GM18858 (cell line): ENCODE data around the gene CD72.
"Not testable (repeated sequence)": the region's sequence is repeated elsewhere in the genome, so short reads cannot be mapped to it uniquely, and the experiment has no call there.

Source experiments
- ATAC-seq: cut with Tn5 transposase; IDR thresholded peaks from one replicate; pipeline ENCODE4 v1.9.1; 2021; ENCODE audit not compliant: unreplicated experiment

CD72 gene

DNA sequence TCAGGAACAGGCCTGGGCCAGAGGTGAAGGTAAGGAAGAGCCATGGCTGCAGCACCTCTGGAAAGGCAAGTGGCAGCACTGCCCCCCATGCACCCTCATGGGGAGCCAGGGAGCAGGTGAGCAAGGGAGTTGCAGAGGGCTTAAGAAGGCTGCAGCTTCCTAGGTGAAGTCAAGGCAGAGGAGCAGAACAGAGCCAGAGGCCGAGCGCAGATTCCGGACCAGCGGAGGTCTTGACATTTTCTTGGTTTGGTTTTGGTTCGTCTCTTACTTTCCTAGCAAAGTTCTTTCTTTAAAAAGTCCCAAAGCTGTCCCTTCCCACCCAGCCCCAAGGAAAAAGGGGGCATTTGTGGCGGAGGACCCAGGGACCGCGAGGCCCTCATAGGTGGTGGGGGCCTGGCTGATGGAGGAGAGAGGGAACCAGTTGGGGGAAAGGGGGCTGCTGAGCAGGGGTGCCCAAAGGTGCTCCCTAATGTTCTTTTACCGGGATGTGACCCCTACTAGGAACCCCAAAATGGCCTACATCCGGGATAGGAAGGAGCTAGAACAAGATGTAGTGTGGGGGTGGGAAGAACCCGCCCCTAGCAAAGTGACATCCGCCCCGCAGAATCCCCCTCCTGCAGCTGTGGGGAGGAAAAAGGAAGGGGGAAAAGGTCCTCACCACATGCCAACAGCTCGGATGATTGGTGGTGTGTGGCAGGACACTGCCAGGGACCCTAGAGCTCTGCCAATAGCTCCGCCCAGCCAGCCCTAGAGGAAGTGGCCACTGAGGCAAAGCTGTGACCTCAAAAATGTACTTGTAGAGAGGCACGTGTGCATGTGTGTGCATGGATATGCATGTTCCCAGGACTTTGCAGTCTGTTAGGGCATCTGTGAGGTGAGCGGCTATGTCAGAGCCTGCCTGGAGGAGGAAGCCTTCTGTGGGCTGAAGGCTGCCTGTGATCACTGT lies 914 bp upstream of the CD72 start:
- peak; percentile 29 for ATAC-seq

DNA sequence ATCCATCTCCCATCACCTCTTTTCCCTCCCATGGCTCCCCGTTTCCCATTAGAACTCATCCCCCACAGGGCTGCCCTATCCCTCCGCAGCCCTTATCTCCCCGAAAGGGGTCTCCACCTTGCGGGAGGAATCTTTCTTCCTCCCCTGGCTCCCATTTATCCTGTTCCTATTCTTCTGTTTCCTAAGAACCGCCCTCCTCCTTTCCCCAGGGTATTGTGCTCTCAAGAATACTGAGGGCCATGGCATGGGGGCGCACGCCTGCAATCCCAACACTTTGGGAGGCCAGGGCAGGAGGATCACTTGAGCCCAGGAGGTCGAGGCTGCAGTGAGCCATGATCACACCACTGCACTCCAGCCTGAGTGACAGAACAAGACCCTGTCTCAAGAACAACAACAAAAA lies 665 bp downstream of the CD72 start:
- no peak for ATAC-seq

DNA sequence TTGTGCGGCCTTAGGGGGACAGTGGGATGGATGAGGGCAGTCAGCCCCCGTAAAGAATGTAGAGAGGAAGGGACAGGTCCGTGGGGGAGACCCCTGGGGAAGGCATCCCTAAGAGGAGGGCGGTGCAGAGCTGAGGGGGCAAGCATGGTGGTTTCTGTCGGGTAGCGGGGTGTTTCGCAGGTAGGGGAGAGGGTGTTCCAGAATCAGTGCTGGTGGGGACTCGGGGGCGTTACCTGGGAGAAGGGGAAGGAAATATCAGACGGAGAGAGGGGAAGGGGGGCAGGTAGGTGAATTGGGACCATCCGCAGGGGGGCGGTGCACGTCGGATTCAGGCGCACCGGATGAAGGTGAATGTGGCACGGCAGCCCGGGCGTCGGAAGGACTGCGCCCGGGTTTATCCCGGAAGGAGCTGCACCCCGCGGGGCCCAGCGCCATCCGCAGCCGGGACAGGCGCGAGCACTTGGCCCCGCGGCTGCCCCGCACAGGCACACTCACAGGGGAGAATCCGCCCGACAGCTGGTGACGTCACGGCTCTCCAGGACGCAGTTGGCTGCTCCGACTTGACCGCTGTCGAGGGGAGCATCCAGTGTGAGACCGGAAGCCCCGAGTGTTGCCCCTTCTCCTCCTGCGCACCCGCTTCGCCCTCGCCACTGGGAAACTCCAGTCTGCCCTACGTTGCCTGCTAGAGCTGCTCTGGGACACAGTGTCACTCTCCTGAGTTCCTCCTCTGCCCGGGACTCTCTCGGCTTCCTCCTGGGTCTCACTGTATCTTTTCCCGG lies 1.3 kb downstream of the CD72 start:
- ATAC-seq = peak; percentile 37

DNA sequence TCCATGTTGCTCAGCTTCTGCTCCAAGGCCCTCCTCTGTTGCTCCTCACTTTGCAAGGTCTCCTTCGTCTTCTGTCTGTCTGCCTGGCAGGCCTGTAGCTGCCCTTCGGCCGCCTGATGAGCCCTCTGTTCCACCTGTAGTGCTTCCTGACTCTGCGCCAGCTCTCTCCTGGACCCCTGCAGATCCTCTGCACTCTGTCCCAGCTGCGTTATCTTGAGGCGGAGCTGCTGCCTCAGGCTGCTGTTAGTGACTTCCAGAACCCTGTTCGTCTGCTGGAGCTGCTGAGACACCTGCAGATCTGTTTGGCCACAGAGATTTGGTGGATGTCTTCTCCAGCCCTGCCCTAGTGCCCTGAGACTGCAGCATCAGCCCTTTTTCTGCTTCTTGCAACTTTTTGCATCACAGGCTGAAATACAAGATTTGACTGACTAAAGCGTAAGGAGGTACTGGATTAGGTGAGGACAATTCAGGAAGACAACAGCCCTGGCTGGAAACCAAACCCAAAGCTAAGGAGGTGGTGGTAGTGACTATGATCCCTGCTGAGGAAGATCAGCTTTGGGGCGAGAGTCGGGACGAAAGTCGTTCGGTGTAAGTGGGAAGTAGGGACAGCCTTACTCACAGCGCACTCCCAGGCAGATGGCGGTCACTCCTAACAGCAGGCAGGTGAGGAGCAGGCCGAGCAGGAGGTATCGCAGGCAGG lies 2.1 kb downstream of the CD72 start:
- ATAC-seq = no peak

DNA sequence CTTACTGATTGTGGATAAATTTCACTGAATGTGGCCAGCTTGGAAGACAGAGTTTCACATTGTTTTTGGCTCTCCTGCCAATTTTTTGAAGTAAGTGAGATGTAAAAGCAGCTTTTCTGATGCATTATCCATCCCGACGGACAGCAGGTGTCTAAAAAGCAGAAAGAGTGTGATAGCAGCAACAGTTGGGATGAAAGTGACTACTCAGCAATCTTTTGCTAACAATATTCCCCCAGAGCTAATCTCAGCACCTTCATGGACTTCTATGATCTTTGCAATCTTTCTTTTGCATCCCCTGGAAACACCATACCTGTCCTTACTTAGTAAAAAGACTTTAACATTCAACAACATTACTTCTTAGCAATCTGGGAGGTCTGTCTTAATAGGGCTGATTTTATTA lies 5.4 kb downstream of the CD72 start:
- ATAC-seq = no peak

DNA sequence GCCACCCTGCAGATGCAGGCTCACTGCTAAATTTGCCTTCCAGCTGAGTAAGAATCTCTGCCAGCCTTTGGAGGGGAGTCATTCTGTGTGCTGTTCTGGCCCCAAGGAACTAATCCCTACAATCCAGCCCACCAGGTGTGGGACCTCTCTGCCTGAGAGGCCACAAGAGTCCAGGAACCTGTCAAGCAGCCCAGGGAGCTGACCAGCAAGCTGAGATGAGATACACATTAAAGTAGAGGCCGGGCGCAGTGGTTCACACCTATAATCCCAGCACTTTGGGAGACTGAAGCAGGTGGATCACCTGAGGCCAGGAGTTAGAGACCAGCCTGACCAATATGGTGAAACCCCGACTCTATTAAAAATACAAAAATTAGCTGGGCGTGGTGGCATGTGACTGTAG lies 6.1 kb downstream of the CD72 start:
- not testable (repeated sequence) for ATAC-seq

DNA sequence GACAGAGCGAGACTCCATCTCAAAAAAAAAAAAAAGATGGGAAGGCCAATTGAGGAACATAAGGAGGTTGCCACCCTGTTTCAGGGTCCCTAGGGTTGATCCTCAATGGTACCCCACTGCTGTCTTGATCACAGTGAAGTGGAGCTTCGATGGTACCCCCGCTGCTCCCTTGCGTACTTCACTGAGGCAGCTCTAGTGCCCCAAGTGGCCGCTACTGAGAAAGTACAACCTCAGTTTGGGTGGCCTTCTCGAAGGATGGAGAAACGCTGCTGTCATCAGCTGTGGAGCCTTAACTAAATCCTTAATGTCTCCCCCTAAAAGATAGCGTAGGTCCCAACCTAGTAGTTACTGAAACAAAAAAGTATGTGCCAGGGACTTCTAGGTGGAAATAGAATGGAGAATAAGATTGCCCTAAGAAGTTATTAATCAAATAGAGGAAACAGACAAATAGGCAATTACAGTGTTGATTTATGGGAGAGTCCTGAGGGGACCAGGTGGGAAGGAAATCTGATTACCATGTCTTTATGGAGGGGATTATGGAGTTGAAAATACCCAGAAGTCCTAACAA lies 6.9 kb downstream of the CD72 start:
- no peak for ATAC-seq

DNA sequence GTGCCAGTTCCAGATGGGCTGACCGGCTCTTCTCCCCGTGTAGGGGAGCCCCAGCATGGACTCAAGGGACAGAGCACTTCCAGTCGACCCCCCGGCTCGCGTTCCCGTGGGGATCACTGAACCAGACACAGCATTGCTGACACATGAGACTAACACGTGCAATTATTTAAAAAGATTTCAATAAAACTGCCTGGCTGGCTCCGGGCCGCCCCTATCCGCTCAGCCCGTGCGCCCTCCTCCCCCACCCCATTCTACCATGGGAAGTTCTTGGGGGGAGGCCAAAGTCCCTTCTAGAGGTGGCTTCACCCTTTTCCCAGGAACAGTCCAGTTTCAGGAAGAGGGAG lies 8.4 kb downstream of the CD72 start:
- no peak for ATAC-seq

DNA sequence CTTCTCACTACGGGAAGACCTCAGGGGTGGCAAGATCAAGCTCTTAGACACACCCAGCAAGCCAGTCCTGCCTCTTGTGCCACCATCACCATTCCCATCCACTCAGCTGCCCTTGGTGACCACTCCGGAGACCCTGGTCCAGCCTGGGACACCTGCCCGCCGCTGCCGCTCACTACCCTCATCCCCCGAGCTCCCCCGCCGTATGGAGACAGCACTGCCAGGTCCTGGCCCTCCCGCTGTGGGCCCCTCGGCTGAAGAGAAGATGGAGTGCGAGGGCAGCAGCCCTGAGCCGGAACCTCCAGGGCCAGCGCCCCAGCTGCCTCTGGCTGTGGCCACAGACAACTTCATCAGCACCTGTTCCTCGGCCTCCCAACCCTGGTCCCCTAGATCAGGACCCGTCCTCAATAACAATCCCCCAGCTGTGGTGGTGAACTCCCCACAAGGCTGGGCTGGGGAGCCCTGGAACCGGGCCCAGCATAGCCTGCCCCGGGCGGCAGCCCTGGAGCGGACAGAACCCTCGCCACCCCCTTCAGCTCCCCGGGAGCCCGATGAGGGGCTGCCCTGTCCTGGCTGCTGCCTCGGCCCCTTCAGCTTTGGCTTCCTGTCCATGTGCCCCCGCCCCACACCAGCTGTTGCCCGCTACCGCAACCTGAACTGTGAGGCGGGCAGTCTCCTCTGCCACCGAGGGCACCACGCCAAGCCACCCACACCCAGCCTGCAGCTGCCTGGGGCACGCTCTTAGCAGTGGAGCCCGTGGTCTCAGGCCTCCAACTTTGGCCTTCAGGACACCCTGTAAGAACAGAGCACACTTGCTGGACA lies 9.0 kb downstream of the CD72 start:
- no peak for ATAC-seq

DNA sequence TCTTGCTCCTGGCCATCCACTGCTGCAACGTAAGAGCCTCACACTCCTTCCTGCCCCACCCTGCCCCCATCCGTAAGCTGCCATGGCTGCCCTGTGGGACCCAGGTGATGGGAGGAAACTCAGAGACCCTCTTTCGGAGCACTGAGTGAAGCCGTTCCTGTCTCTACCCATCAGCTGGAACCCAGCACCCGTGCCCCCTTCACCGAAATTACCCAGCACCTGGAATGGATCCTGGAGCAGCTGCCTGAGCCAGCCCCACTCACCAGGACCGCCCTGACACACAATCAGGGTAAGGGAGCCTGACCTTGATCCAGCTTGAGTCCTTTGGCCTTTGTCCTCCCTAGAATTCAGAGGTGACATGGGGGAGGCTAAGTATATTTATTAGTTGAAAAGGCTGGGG lies 10.0 kb downstream of the CD72 start:
- no peak for ATAC-seq

DNA sequence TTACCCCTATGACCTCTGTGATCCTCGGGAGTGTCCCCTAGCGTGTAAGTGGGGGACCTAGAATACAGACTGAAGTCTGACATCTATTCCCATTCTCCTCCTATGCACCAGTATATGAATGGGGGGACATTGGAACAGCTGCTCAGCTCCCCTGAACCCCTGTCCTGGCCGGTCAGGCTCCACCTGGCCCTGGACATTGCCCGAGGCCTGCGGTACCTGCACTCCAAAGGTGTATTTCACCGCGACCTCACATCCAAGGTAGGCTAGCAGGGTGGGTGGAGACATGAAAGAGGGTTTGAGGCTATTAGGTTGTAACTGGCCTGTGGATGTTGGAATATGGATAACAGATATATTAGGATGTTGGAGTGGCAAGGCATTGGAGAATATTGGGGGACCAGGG lies 11.5 kb downstream of the CD72 start:
- no peak for ATAC-seq

DNA sequence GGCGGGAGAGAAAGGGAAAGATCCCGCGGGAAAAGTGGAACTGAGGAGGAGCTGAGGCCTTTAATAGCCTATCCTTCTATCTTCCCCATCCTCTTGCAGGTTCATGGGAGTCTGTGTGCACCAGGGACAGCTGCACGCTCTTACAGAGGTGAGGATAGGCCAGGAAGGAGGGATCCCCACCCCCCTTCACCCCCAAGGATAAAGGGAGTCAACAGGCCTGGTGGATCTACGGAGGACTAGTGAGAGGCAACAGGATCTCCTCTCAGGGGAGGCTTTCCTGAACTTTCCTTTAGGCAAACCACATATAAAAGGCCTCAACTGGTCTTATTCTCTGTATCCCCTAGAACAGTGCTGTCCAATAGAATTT lies 12.1 kb downstream of the CD72 start:
- no peak for ATAC-seq

DNA sequence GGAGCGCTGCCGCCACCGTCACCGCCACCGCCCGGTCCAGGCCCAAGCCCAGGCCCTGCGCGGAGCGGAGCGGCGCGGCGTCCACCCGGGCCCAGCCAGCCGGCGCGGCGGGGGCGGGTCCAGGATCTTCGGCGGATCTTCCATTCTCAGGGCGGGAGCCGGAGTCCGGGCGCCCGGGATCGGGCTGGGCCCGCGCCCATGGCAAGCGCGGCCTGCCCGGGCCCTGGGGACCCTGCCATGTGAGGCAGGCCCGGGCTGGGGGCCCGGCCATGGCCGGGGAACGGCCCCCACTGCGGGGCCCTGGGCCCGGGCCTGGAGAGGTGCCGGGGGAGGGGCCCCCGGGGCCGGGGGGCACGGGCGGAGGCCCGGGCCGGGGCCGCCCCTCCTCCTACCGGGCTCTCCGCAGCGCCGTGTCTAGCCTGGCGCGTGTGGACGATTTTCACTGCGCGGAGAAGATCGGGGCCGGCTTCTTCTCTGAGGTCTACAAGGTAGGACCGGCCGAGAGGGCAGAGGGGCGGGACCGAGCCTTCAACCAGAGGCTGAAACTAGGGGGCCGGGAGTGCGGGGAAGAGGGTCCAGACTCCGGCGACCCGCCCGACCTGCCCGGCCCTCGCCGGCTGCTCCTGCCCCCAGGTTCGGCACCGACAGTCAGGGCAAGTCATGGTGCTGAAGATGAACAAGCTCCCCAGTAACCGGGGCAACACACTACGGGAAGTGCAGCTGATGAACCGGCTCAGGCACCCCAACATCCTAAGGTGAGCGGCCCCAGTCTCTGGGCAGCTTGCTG lies 12.7 kb downstream of the CD72 start:
- ATAC-seq = peak; percentile 7

DNA sequence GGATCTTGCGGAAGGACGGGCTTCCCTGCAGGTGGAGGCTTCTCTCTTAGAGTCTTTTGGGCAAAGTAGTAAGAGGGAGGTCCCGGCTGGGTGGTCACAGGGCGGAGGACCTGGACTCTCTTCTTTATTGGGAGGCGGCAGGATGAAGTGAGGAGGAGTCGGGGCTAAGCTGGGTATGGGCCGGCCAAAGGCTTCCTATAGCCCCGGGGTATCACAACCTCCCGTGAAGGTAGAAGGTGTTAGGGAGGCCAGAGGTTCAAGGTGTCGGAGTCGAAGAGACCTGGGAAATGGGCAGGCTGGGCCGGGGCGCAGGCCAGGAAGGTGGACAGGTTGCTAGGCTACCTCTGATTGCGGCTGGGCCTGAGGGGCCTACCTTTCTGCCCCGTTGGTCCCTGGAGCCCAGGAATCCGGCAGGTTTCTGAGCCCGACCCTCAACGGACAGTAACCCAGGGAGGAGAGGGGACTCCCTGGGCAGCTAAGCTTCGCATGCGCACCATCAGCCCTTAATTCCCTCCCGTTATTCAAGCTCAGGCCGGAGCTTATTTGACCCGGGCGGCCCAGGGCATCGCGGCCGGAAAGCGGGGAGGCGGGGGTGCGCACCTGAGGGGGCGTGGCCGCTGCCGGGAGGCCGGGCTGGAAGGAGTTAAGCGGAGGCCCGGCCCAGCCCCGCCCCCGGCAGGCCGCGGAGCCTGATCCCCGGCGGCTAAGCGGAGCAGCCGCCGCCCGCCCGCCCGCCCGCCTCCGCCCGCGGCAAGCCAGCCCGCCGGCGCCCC lies 13.4 kb downstream of the CD72 start, which contains the start of gene TESK1:
Gene TESK1, plus strand, starts transcription at position 685 of the 773 bp plus-strand sequence. CDS start 358 bp downstream, outside the sequence.
- ATAC-seq = peak; percentile 23

DNA sequence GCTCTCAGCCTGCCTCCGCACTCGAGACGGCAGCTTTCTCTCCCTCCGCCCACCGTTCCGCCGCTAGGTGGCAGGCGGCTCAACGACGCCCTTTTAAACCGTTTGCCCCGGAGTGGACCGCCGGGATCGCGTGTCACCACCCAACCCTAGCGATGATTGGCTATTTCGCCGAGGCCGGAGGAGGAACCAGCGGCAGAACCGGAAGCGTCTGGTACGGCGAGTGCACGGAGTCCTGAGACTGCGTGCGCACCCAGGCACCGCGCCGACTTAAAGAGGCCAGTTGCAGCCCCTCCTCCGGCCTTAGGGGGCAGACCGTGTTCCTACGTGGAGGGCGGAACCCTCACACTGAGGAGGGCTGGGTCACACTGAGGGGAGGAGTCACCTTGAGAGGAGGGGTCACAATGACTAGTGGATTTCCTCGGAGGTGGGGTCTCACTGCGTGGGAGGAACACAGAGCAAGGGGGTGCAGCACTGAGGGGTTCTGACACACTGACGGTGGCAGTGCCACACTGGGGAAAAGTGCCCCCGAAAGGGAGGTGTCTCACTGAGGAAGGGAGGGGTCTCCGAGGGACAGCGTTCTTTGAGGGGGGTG lies 14.1 kb downstream of the CD72 start:
- peak; percentile 80 for ATAC-seq

DNA sequence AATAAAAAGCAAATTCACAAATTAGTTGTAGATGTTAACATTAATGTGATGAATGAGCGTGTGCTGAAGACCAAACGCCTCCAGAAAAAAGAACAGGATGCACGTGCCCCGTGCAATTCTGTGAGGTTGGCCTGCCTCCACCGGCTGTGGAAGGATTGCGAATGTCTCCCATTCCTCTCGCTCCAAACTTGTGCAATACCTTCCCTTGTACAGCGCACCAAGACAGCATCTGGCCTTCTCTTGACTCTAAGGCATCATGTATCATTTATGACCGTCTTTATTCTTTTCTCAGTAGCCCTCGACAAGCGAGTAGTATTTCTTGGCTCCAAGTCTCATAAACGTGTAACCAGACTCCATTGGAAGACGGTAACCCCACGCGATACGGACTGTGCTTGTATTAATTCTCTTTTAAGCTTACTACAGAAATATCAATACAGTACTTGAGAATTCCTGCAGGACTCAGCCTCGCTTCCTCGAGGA lies 14.7 kb downstream of the CD72 start:
- no peak for ATAC-seq

DNA sequence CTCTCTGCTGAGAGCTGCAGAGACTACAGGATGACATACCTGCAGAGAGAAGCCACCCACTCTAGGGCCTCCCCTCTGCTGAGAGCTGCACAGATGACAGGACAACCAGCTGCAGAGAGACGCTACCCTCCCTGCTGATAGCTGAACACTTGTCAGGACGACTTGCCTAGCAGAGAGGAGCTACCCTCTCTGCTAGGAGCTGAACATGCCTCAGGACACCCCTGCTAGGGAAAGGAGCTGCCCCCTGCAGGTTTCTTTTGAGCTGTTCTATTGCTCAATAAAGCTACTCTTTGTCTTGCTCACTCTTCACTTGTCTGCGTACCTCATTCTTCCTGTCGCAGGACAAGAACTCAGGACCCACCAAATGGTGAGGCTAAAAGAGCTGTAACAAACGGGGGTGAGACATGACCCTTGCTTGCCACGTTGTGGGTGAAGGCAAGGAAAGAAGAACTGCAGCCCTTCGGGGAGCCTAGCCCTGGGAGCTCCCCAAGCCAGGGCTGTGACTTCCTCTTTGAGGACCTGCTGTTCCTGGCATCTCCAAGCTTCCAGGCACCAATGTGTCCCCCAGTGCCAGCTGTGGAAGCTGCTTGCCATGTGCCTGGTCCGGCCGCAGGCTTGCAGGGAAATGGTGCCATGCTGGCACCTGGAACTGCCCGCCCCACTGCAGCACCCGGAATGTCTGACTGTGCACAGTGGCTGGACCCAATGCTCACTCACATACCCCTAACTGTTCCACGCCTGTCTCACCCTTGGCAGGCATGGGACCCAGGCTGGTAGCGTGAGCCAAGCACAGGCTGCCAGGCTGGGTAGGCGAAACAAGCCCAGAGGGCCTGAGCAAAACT lies 18.2 kb downstream of the CD72 start:
- no peak for ATAC-seq
